ENCODE results near the gene CHL1.

Gene CHL1

DNA sequence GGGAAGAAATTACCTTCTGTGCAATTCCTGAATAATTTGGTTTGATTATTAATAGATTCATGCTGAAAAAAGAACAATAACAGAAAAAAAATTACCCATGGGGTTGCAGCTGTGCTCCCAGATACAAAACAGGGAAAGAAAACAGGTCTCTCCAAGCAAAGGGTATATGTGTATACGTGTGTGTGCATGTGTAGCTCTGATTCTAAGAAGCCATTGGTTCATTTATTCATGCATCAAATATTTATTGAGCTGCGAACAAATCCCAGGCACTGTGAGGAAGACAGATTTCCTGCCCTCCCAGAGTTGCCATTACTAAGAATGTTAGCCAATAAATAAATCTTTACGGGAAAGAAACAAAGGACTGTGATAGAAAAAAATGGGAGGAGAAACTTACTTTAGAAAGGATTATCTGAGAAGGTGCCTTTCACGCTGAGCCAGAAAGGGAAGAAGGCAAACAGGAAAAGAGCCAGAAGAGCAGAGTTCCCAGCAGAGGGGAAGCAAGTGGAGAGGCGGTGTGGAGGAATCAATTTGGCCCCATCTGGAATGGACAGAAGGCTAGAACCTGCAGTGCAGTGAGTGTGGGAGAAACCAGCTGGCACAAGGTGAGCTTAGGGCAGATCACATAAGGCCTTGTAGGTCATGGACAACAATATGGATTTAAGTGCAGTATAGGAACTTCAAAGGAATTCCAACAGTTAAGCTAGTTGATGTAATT is 20.7 kb downstream of the CHL1 start:
- DNase-seq (ENCODE audit: low read depth in 2 of 2): no peak

DNA sequence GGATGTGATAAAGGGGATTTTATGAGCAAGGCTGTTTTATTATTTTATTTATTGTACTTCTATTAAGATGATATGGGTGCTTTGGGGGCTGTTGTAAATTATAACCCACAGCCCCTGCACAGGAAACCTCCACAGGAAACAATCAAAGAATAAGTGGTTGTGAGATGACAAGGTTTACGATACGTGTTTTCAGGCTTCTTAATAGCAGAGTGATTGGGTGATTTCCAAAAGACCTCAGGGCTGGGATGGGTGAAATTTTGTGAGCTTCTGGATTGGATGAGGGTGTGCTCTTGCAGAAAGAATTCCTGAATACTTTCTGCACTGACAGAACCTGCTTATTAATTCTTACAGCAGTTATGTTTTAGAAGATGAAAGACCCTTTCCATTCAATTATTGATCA is 21.4 kb downstream of the CHL1 start:
- no peak for DNase-seq (ENCODE audit: low read depth in 2 of 2)

DNA sequence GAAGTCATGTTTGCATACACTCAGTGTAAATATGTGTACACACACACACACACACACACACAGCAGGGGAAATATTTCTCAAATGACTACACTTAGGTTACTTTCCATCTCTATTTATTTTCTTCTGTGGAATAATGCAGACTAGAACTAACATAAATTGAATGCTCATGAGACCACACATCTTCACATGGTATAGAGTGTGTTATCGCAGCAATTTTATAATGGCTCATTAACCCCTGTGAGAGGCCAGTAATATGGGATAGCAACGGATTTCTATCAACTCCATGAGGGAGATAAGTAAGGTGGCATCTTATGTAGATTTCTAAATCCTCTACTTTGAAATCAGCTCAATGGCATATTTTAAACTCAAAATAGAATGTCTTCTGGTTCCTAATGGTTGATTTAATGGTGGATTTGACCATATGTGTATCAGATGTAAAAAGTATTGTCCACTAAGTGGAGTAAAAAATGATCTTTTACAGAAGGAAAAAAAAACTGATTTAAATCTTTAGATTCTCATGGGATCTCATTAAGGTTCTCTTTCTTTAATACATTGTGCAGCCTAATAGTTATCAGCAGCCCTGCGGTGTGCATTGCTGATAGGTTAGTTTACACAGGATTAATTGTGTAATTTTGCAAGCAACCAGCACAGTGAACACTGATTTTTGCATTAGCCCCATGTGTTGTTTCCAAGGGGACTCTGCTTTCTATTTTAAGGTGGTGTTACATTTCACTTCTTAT is 32.0 kb downstream of the CHL1 start:
- no peak for DNase-seq (ENCODE audit: low read depth in 2 of 2)

DNA sequence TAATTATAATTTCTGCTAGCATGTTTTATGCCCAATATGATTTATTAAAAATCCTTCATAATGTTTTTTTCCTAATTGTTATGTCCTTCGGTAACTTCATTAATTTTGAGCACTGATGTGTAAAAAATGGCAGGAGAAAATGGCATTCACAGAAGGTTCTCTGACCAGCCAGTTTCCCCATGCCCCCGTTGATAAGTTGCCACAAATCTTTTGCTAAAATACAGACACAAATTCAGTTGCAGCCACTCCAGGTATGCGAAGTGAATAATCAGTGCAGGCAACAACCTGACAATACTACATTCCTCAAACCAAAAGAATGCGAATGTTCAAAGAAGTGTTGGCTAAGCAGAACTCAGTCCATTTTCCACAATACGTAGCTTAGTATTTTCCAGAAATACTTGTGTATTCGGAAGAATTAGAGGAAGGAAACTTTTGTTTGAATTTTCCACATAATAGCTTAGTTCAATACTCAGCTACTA is 32.7 kb downstream of the CHL1 start:
- no peak for DNase-seq (ENCODE audit: low read depth in 2 of 2)

DNA sequence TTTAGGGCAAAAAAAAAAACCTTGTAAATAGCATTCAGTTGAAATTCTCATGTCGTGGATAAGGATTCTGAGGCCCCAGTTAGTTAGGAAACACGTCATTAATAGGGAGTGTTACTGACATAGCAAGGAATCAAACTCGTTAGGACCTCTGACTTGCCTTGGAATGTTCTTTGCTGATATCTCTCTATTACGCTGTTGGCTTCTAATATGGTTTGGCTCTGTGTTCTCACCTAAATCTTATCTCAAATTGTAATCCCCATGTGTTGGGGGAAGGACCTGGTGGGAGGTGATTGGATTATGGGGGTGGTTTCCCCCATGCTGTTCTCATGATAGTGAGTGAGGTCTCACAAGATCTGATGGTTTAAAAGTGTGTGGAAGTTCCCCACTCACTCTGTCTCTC is 40.3 kb downstream of the CHL1 start:
- no peak for DNase-seq (ENCODE audit: low read depth in 2 of 2)

DNA sequence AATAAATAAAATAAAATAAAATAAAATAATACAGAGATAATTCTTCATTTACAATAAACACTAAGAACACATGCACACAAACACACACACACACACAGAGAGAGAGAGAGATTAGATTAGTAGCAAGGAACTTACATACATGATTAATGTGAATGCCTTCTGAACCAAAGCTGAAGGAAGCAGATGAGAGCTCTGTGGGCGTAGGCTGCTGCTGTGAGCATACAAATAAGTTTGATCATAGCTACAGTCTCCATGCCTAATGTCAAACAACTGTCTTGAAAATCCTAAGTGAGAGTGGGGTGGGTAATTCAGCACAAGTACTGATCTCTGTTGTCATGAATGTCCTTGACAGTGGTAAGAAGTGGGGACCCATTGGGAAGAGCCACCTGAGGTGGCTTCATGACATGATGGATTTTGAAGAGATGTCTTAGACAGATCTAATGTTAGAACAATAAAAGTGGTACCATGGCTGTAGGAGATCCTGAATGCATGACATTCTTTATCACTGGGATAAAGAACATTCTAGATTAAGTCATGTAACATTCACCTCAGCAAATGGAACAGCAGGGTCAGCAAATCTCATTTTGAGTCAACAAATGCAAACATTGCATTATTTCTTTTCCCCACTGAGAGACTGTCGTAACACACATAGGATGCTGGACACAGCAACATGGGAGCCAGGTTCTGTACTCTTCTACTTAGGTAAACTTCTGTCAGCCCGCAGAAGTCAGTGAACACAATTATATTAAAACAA is 46.2 kb downstream of the CHL1 start:
- DNase-seq (ENCODE audit: low read depth in 2 of 2): no peak

DNA sequence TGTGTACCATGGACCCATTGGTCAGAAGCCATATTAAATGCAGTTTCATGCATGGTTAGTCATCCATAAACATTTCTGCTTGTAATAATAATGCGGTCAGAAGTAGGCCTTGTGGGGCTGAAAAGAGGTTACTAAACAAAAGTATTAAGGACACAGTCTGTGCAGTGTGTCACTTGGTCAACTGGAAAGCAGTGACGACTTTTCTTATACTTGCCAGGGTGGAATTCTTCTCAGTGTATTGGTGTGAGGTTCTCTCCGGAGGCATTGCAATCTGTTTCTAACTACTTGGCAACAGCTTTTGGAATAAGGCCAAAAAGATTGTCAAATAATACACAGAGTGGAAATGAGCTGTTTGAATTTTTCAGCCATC is 46.8 kb downstream of the CHL1 start:
- DNase-seq (ENCODE audit: low read depth in 2 of 2): no peak

DNA sequence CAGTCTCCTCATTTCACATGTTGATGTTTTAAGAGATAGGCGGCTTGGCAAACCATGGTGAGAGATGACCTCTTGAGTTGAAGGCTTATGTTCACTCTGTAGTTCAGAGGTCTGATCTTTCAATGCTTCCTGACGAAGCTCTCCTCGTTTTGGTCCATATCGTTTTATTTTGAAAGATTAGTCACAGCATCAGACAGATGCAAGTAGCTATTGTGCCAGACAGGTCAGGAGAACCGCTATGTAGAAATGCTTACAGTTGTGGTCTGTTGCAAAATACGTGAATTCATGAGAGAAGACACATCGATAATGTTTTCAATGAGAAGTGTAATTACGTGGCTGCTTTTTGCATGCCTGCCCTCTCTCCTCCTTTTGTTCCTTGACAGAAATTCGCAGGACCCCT is 47.5 kb downstream of the CHL1 start:
- DNase-seq (ENCODE audit: low read depth in 2 of 2): no peak

DNA sequence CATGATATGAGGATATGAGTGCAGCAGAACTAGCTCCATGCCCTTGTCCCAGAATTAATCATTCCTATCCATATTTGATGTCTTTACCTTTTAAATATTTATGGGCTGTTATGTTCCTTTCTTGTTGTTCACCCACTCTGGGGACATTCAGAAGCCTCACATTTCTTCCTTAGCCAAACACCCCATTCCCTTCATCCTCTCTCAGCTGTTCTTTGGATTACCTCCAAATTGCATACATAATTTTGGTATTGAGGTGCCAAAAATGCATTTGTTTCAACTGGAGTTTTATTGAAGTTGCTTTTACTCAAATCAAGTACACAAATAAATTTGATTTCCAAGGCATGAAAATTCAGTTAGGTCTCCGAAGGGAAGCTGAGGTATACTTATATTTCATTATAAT is 51.4 kb downstream of the CHL1 start:
- DNase-seq (ENCODE audit: low read depth in 2 of 2): no peak

DNA sequence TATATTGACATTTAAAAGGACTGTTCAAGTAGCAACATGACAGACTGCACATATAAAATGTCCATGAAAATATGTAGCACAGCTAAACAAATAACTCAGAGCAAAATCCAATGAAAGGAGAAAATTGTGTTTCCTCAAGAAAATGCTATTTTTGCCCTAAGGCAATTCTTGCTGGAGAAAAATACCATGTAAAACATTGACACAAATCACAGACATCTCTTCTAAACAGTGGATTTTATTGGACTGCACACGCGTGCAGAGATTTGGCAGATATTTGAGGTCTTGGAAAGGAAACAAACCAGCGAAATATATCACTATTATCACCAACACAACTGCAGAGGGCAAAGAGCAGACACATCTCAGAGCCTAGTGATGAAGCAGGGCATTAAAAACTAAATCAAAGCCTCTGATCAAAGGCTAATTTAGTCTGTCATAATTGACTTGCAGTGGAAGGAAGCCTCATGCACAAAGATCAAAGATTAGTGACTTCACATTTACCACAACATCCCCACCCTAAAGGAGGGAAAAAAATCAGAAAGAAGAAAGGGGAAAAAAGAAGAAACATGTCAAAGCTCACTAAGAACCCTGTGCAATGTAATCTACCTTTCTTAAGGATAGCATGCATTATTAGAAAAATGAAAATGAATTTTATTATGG is 52.4 kb downstream of the CHL1 start:
- DNase-seq (ENCODE audit: low read depth in 2 of 2): no peak

DNA sequence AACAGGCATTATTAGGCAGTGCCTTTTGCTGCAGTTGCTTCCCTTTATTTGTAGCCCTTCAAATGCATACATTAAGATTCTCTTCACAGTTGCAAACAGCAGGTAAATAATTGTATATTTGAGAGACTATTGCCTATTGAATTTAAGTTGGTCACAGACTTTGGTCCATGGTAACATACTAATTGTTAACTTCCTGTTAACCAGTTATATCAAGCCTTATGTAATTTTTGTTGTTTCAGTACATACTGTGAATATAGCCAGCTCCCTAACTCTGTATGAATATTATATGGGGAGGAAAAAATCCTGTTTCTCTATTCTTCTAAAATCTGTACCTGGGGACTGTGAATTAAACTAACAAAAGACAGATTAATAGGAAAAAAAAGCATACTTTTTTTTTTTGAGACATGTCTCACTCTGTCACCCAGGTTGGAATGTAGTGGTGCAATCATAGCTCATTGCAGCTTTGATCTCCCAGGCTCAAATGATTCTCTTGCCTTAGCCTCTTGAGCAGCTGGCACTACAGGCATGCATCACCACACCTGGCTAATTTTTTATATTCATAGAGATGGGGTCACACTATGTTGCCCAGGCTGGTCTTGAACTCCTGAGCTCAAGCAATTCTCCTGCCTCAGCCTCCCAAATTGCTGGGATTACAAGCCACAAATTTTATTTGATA is 53.2 kb downstream of the CHL1 start:
- no peak for DNase-seq (ENCODE audit: low read depth in 2 of 2)

DNA sequence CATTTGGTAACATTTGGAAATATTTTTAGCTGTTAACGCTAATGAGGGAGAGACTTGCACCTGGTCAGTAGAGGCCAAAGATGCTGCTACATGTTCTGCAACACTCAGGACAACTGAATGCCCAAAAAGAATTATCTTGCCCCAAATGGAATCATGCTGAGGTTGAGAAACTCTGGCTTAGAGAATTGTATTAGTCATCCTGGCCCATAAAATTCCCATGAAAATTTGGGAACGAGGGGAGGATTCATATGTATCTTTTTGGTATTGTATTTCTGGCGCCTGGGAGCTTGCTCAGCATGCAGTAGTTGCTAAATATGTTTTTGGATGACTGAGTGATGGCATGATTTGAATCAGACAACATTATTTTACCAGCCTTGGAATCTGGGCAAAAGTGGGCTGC is 59.9 kb downstream of the CHL1 start:
- no peak for DNase-seq (ENCODE audit: low read depth in 2 of 2)

DNA sequence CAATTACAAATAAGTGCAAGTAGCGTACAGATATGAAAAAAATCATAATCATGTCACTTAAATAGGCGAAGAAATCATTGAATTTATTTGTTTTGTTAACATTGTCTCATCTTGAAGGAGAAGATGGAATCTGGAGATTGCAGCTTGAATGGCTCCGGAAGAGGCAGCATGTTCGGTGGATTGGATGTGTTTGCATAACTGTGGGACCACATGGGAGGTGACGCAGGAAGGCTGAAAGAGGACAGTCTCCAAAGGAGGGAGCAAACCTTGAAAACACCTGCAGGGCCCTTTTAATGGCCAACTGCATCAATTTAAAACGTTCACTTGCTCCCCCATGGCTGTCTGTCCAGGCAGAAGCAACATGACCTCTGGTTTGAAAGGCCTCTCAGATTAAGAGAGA is 61.3 kb downstream of the CHL1 start:
- no peak for DNase-seq (ENCODE audit: low read depth in 2 of 2)

DNA sequence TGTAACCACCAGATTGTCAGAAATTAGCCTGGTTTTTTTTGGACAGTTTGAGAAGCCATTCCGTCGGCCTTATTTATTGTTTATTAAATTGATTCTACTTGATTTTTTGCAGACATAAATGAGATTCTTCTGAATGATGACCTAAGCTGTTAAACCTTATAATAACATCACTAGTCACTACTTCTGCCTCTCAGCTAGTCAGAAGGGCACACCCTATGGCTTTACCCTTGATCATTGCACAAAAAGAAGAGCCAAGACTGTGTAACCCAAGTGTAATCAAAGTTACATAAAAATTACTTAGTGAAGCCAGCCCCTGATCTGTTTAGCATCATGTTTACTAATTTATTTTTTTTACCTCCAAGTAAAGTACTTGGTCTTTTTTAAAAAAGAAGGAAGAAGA is 64.3 kb downstream of the CHL1 start:
- no peak for DNase-seq (ENCODE audit: low read depth in 2 of 2)

DNA sequence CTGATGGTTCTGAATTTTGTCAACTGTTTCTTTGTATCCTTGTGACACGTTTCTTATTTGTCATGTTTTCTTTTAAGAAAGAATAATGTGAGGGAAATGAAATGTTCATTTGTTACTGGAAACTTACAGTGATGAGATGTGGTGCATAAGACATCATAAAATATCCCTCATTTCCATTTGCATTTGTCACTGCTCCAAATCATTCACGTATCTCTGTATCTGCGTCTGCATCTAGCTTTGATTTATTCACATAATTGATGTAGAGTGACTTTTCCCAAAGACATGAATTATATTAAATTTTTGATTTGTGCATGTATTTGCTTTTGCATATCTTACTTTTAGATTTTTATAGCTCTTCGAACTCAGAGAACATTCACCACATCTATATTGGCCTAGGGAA is 66.8 kb downstream of the CHL1 start:
- DNase-seq (ENCODE audit: low read depth in 2 of 2): no peak

DNA sequence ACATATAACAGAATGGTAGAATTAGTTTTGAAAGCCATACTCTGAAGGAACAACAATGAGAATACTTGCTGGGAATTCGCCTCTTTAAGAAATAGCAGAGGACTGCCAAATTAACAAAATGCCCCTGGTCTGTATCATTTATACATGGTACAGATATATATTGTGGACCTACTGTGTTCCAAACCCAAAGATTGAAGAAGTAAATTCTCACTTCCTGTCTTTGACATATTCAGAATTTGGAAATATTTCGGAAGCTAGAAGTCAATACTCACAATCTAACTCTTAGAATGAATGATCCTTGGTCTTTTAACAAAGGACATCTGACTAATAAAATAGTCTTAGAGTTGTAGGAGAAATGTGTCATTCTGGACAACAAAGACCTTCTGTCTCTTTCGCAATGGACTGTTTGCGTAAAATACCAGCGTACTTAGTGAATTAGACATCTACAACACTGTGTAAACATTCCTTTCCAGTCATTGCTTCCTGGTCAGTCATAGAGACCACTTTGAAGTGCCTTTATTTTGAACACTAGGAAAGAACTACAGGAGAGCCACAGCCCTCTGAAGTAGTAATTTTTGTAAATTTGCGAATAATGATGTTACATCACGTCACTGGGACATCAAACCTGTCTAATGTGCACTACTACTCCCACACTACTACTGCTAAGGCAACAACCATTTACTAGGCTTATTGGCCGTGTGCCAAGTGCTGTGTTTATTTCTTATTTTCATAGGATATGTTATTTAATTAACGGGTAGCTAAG is 68.0 kb downstream of the CHL1 start:
- no peak for DNase-seq (ENCODE audit: low read depth in 2 of 2)

DNA sequence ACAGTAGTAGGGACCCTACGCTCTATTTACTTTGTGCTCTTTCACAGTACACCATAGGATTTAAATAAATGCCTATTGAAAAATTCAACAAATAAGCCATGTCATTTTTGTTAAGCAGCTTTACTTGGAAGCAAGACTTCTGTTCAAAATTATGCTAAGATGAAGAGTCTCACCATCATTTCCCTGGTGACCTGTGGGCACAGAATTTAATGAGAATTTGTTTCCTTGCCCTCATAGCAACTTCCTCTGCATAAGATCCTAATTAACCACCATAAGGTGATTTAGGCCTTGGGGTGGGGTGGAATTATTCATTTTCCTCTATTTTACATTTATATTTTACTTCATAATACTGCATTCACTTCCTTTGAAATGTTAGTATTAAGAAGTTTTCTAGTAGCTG is 70.5 kb downstream of the CHL1 start:
- DNase-seq (ENCODE audit: low read depth in 2 of 2): no peak

DNA sequence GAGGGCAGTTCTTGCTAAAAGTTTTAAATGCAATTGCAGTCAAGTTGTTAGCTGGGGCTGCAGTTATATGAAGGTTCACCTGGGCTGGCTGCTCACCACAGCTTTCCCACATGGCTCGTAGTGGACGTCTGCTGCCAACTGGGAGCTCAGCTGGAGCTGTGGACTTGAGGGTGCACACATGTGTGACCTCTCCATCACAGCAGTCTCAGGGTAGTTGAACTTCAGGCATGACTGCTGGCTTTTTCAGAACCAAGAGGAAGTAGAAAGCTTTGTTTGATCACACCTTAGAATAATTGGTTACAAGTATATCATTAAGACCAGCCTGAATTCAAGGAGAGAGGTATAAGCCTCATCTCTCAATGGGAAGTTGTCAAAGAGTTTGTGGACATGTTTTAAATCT is 74.1 kb downstream of the CHL1 start:
- no peak for DNase-seq (ENCODE audit: low read depth in 2 of 2)

DNA sequence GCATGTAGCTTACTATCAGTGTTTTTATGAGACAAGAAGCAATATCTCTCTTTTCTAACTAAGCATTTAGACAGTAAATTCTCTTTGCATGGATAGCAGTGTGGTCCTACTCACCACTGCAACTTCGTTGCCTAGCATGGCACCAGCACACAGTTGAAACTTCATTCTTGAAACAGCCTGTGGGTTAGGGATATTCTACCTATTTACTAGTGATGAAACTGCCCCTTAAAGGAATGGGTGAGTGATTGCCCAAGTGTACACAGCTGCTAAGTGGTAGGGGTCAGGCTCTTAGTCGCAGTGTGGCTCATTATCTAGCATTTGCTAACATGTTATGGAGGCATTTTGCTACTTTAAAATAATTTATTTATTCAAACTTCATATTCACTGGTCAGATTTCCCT is 78.4 kb downstream of the CHL1 start:
- no peak for DNase-seq (ENCODE audit: low read depth in 2 of 2)

DNA sequence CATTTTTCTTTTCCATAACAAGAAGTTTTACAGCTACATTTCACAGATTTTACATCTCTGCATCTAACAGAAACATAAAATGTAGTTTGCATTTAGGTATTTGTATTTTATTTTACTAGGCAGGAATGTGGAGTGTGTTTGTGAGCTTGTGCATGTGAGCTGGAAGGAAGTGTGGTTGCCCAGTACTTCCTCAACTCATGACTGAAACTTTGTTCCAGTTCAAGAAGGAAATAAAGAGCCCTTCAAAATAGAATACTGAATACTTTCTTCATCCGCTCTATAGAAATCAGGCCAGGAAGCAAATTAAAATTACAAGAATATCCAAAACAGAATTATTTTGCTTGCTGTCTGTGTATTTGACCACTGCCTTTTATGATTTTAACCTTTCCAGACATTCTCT is 81.3 kb downstream of the CHL1 start:
- DNase-seq (ENCODE audit: low read depth in 2 of 2): no peak

Data from stimulated activated CD4-positive, alpha-beta T cell treated with anti-CD3 and anti-CD28 coated beads, Interleukin-12 subunit alpha, Interleukin-12 subunit beta, amount 100 ng/mL, for 24 hours (primary cell).